Measurements from ENCODE around the gene ITGA2B. TPM values are rescaled to one million over a fixed set of nuclear protein-coding genes. Genes with fewer than 3 reads are reported as not detected.
A peak's percentile ranks its signal among the peaks of the same experiment; 100 is the strongest.
"Not testable (repeated sequence)": the region's sequence is repeated elsewhere in the genome, so short reads cannot be mapped to it uniquely, and the experiment has no call there.

Gene ITGA2B
- total and polyA plus RNA-seq, 4 donors = 0.22 to 23.8 (median 0.31) TPM

- Histone ChIP-seq H3K36me3 (ENCODE audit: control insufficient read depth in 4 of 4, insufficient read depth in 3 of 4, low read depth in 1 of 4, low read length in 3 of 4) (no peaks in the 10 kb centered on the region), H3K9me3 (ENCODE audit: control insufficient read depth in 4 of 4, low read length in 3 of 4) (no peaks in the 10 kb centered on the region), H3K4me3 (ENCODE audit: low read depth in 1 of 3, low read length in 3 of 3) (no peak overlapping the region), H3K27me3 (ENCODE audit: control insufficient read depth in 4 of 4, insufficient read depth in 4 of 4, low read length in 3 of 4) (no peaks in the 10 kb centered on the region), H3K27ac (ENCODE audit: low read depth in 1 of 2, low read length in 2 of 2) (no peak overlapping the region), H3K4me1 (ENCODE audit: control insufficient read depth in 4 of 4, insufficient read depth in 4 of 4, low read length in 3 of 4) (peaks cover 0 to 21% (median 12%) of the 10 kb centered on the region in 4 donors), H3K9ac (ENCODE audit: low read depth in 1 of 2, low read length in 2 of 2) (no peak overlapping the region)
- no peak for TF ChIP-seq EGR1 (IDR thresholded peaks at IDR 0.05; ENCODE audit: low read depth in 2 of 2)
- no peak for TF ChIP-seq JUND (IDR thresholded peaks at IDR 0.05)
- TF ChIP-seq RAD21 (IDR thresholded peaks at IDR 0.05) = no peak
- no peak for TF ChIP-seq CTCF (IDR thresholded peaks at IDR 0.05; ENCODE audit: low read depth, low read length, missing input control)
- TF ChIP-seq YY1 (IDR thresholded peaks at IDR 0.05) = no peak
- no peak for TF ChIP-seq REST (IDR thresholded peaks at IDR 0.05)
- no peak for TF ChIP-seq RXRA (IDR thresholded peaks at IDR 0.05)
- no peak for TF ChIP-seq FOXA1 (IDR thresholded peaks at IDR 0.05)
- DNase-seq (ENCODE audit: low spot score) = no peak
- WGBS = 77% methylated on average over 11 of the region's 11 CpGs
Observed at GRCh38 chr17:44343510-44344209, 45.8 kb downstream of the ITGA2B start.

GRCh38 chr17:44340553-44340952 is 48.9 kb downstream of the ITGA2B start:
- WGBS = 79% methylated on average over 5 of the region's 5 CpGs
- not testable (repeated sequence) for H3K27me3 ChIP-seq (ENCODE audit: control insufficient read depth in 4 of 4, insufficient read depth in 4 of 4, low read length in 3 of 4); H3K36me3 ChIP-seq (ENCODE audit: control insufficient read depth in 4 of 4, insufficient read depth in 3 of 4, low read depth in 1 of 4, low read length in 3 of 4); H3K27ac ChIP-seq (ENCODE audit: low read depth in 1 of 2, low read length in 2 of 2); H3K4me3 ChIP-seq (ENCODE audit: low read depth in 1 of 3, low read length in 3 of 3); DNase-seq (ENCODE audit: low spot score); H3K9me3 ChIP-seq (ENCODE audit: control insufficient read depth in 4 of 4, low read length in 3 of 4); H3K9ac ChIP-seq (ENCODE audit: low read depth in 1 of 2, low read length in 2 of 2)
- H3K4me1 ChIP-seq (ENCODE audit: control insufficient read depth in 4 of 4, insufficient read depth in 4 of 4, low read length in 3 of 4) = peaks cover 0 to 11% (median 5%) of the 10 kb centered on the region in 4 donors

- H3K36me3 ChIP-seq (ENCODE audit: control insufficient read depth in 4 of 4, insufficient read depth in 3 of 4, low read depth in 1 of 4, low read length in 3 of 4) = no peaks in the 10 kb centered on the region
- WGBS = 60% methylated on average over 6 of the region's 6 CpGs
- no peak overlapping the region for H3K4me3 ChIP-seq (ENCODE audit: low read depth in 1 of 3, low read length in 3 of 3)
- no peak overlapping the region for H3K27ac ChIP-seq (ENCODE audit: low read depth in 1 of 2, low read length in 2 of 2)
- no peaks in the 10 kb centered on the region for H3K4me1 ChIP-seq (ENCODE audit: control insufficient read depth in 4 of 4, insufficient read depth in 4 of 4, low read length in 3 of 4)
- no peaks in the 10 kb centered on the region for H3K27me3 ChIP-seq (ENCODE audit: control insufficient read depth in 4 of 4, insufficient read depth in 4 of 4, low read length in 3 of 4)
- H3K9me3 ChIP-seq (ENCODE audit: control insufficient read depth in 4 of 4, low read length in 3 of 4) = no peaks in the 10 kb centered on the region
- peak; percentile 30 for DNase-seq (ENCODE audit: low spot score)
- H3K9ac ChIP-seq (ENCODE audit: low read depth in 1 of 2, low read length in 2 of 2) = no peak overlapping the region
- TF ChIP-seq FOXA1 (IDR thresholded peaks at IDR 0.05) (no peak), TAF1 (conservative IDR thresholded peaks at IDR 0.05) (no peak), FOXA2 (IDR thresholded peaks at IDR 0.05) (no peak), RAD21 (IDR thresholded peaks at IDR 0.05) (no peak), RXRA (IDR thresholded peaks at IDR 0.05) (no peak), REST (IDR thresholded peaks at IDR 0.05) (no peak), ZBTB33 (IDR thresholded peaks at IDR 0.05) (no peak), HNF4G (IDR thresholded peaks at IDR 0.05) (no peak), SP1 (IDR thresholded peaks at IDR 0.05) (no peak), YY1 (IDR thresholded peaks at IDR 0.05) (no peak), ATF3 (IDR thresholded peaks at IDR 0.05) (no peak), GABPA (IDR thresholded peaks at IDR 0.05 in 1 of 2, conservative IDR thresholded peaks at IDR 0.05 in 1 of 2) (no peak)
Observed at GRCh38 chr17:44338702-44339101, 50.7 kb downstream of the ITGA2B start.
